Endothelial cell of hepatic sinusoid (primary cell): ENCODE measurements around the gene TGFBR2.

Experiments
- in situ Hi-C: cut with HindIII; loops from 2 replicates; pipeline ENCODE4 v1.10.0; 2017; ENCODE audit warnings: low sequenced_read_pairs

The TGFBR2 gene

GRCh38 chr3:30742796-30743619 lies 136.6 kb downstream of the TGFBR2 start:
- in situ Hi-C loops: no loop called here
